ENCODE results near the gene CNOT11.
A peak's percentile ranks its signal among the peaks of the same experiment; 100 is the strongest.
"Not testable (repeated sequence)": the region's sequence is repeated elsewhere in the genome, so short reads cannot be mapped to it uniquely, and the experiment has no call there.

CNOT11 gene

GRCh38 chr2:101311696-101312017 is 59.0 kb downstream of the CNOT11 start:
- no peak for DNase-seq (ENCODE audit: low spot score)
- H3K4me3 ChIP-seq = no peak overlapping the region
- H3K27ac ChIP-seq = peak overlapping the region in 1 of 2 donors; percentile 21
- no peak for TF ChIP-seq CTCF (IDR thresholded peaks at IDR 0.05)

- not testable (repeated sequence) for DNase-seq (ENCODE audit: low spot score); H3K4me3 ChIP-seq; H3K27ac ChIP-seq
These were observed 63.9 kb downstream of the CNOT11 start for GRCh38 chr2:101316568-101316967.
